ENCODE data around the gene ATP6V1B1. TPM values are rescaled to one million over a fixed set of nuclear protein-coding genes. Genes with fewer than 3 reads are reported as not detected.

The ATP6V1B1 gene
- total and polyA plus RNA-seq, 2 donors (not counting 1 experiment from before 2014, with no cell fraction given): 1.0 to 2.1 TPM

DNA sequence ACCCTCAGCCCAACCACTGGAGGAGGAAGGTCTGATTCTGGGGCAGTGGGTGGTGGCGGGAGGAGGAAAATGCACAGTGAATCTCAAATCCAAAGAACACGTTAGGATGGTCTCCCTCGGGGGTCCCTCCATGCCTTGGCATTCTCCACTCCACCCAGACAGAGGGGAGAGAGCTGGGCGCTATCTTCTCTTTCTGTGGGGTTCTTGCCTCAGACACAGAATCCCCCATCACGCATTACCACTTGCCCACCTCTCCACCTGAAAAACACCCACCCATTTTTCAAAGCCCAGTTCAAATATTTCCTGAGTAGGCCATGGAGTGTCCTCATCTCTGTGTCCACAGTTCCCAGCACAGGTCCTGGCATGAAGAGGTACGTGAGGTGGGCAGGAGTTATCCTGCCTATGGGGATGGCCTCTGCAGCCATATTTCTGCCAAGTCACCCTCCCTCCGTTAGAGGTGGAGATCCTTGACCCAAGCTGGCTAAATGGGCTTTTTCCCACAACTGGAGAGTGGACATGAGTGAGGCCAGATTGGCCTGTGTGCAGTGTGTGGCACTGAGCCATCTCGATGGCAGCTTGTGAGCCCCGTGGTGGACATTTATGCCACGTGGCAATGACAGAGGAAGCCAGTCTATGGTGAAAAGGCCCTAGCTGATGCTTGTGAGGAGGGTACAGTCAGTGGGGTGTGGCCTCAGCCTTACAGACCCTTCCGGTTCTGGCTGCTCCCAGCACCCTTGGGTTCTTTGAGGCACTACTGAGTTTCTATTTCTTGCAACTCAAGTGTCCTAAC lies 68.5 kb downstream of the ATP6V1B1 start:
- no peak overlapping the region for H3K4me2 ChIP-seq (ENCODE audit: extremely low read depth, insufficient read depth, low read length)
- TF ChIP-seq, protein P1, sequence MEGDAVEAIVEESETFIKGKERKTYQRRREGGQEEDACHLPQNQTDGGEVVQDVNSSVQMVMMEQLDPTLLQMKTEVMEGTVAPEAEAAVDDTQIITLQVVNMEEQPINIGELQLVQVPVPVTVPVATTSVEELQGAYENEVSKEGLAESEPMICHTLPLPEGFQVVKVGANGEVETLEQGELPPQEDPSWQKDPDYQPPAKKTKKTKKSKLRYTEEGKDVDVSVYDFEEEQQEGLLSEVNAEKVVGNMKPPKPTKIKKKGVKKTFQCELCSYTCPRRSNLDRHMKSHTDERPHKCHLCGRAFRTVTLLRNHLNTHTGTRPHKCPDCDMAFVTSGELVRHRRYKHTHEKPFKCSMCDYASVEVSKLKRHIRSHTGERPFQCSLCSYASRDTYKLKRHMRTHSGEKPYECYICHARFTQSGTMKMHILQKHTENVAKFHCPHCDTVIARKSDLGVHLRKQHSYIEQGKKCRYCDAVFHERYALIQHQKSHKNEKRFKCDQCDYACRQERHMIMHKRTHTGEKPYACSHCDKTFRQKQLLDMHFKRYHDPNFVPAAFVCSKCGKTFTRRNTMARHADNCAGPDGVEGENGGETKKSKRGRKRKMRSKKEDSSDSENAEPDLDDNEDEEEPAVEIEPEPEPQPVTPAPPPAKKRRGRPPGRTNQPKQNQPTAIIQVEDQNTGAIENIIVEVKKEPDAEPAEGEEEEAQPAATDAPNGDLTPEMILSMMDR (conservative IDR thresholded peaks at IDR 0.05 in 1 of 2, IDR thresholded peaks at IDR 0.05 in 1 of 2; ENCODE audit: low read depth in 1 of 2, low read length in 2 of 2): no peak
- TF ChIP-seq EZH2 (IDR thresholded peaks at IDR 0.05; ENCODE audit: low read length, missing control alignments): no peak
- no peaks in the 10 kb centered on the region for H3K4me1 ChIP-seq (ENCODE audit: control insufficient read depth, extremely low read depth, insufficient read depth, low read length)
- no peak for DNase-seq (ENCODE audit: low read depth in 2 of 2)
- H3K27me3 ChIP-seq (ENCODE audit: control insufficient read depth, insufficient read depth, low read length): no peaks in the 10 kb centered on the region
- no peak overlapping the region for H3K27ac ChIP-seq (ENCODE audit: insufficient read depth, low read length)
- H2AFZ ChIP-seq (ENCODE audit: low read length): no peak overlapping the region
- H3K9me3 ChIP-seq (ENCODE audit: control insufficient read depth, insufficient read depth, low read depth, low read length): no peaks in the 10 kb centered on the region
- no peaks in the 10 kb centered on the region for H3K36me3 ChIP-seq (ENCODE audit: control insufficient read depth, insufficient read depth, low read length)
- no peaks in the 10 kb centered on the region for H4K20me1 ChIP-seq (ENCODE audit: control insufficient read depth, extremely low read depth, insufficient read depth, low read length)
- no peak overlapping the region for H3K4me3 ChIP-seq (replicated peaks in 1 of 4; ENCODE audit: control extremely low read depth in 1 of 4, insufficient read depth in 1 of 4, low read depth in 3 of 4, low read length in 4 of 4)
- no peaks in the 10 kb centered on the region for H3K79me2 ChIP-seq (ENCODE audit: control insufficient read depth, insufficient read depth, low read length)
- no peak overlapping the region for H3K9ac ChIP-seq (ENCODE audit: insufficient read depth, low read length)

DNA sequence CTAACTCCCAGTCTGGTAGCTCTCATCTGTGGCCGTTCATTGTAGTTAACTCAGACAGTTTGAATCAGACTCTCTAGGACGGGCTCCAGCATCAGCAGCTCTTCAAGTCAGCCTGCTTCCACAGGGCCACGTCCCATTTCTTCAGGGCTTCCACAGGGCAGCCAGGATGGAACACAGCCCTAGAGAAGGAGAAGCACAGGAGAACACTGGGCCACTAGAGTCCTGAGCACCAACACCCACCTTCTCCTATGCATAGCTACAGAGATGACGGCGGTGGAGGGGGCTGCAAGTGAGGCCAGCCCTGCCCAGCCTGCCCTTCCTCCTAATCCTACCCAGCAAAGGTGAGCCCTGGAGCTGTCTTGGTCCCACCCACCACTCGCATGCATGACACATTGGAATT lies 69.2 kb downstream of the ATP6V1B1 start:
- no peaks in the 10 kb centered on the region for H3K9me3 ChIP-seq (ENCODE audit: control insufficient read depth, insufficient read depth, low read depth, low read length)
- no peak overlapping the region for H3K4me2 ChIP-seq (ENCODE audit: extremely low read depth, insufficient read depth, low read length)
- no peak overlapping the region for H3K27ac ChIP-seq (ENCODE audit: insufficient read depth, low read length)
- no peak overlapping the region for H2AFZ ChIP-seq (ENCODE audit: low read length)
- H3K4me3 ChIP-seq (replicated peaks in 1 of 4; ENCODE audit: control extremely low read depth in 1 of 4, insufficient read depth in 1 of 4, low read depth in 3 of 4, low read length in 4 of 4): no peak overlapping the region
- no peak for DNase-seq (ENCODE audit: low read depth in 2 of 2)
- TF ChIP-seq, protein P1 (conservative IDR thresholded peaks at IDR 0.05 in 1 of 2, IDR thresholded peaks at IDR 0.05 in 1 of 2; ENCODE audit: low read depth in 1 of 2, low read length in 2 of 2): no peak
- no peak for TF ChIP-seq EZH2 (IDR thresholded peaks at IDR 0.05; ENCODE audit: low read length, missing control alignments)
- H3K79me2 ChIP-seq (ENCODE audit: control insufficient read depth, insufficient read depth, low read length): no peaks in the 10 kb centered on the region
- H3K4me1 ChIP-seq (ENCODE audit: control insufficient read depth, extremely low read depth, insufficient read depth, low read length): no peaks in the 10 kb centered on the region
- H3K36me3 ChIP-seq (ENCODE audit: control insufficient read depth, insufficient read depth, low read length): no peaks in the 10 kb centered on the region
- no peaks in the 10 kb centered on the region for H4K20me1 ChIP-seq (ENCODE audit: control insufficient read depth, extremely low read depth, insufficient read depth, low read length)
- no peak overlapping the region for H3K9ac ChIP-seq (ENCODE audit: insufficient read depth, low read length)
- no peaks in the 10 kb centered on the region for H3K27me3 ChIP-seq (ENCODE audit: control insufficient read depth, insufficient read depth, low read length)

DNA sequence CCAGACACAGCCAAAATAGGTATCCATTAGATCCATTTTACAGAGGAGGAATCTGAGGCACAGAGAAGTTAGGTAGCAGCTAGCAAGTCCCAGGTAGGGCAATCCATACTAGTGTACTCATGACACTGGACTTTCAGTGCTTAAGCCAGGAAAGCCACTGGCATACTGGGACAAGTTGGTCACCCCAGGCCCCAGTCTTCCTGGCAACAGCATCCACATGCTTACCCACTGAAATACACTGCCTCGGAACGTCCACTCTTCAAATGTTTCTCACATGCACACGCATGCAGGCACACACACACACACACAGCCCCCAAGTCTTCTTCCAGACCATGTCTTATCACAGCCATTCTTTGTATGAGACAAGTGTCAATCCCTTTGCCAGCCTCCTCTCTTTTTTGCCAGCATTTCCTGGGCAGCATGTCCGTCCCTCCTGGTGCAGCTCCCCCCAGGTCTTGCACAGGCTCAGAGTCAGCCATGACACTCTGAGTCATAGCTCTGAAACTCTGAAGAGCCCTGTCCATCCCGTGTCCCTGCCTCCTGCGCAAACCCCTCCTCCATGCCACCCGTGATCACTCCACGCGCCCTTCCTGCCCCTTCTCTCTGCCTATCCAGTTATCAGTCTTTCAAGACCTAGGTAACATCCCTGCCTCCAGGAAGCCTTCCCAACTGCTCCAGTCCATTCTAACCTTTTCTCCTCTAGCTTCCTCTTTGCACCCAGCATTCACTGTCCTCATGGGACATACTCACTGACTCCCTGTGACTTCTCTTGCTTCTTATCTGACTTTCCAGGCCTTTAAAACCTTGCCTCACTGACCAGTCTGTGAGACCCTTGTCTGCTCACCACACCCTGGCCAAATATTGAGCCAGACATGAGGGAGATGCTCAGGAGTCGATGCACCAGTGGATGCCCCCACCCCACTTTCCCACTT lies 69.8 kb downstream of the ATP6V1B1 start:
- DNase-seq (ENCODE audit: low read depth in 2 of 2): no peak
- Histone ChIP-seq H3K4me1 (ENCODE audit: control insufficient read depth, extremely low read depth, insufficient read depth, low read length) (no peaks in the 10 kb centered on the region), H3K4me2 (ENCODE audit: extremely low read depth, insufficient read depth, low read length) (no peak overlapping the region), H2AFZ (ENCODE audit: low read length) (no peak overlapping the region), H3K4me3 (replicated peaks in 1 of 4; ENCODE audit: control extremely low read depth in 1 of 4, insufficient read depth in 1 of 4, low read depth in 3 of 4, low read length in 4 of 4) (no peak overlapping the region), H3K9me3 (ENCODE audit: control insufficient read depth, insufficient read depth, low read depth, low read length) (no peaks in the 10 kb centered on the region), H3K27ac (ENCODE audit: insufficient read depth, low read length) (no peak overlapping the region), H3K36me3 (ENCODE audit: control insufficient read depth, insufficient read depth, low read length) (no peaks in the 10 kb centered on the region), H3K79me2 (ENCODE audit: control insufficient read depth, insufficient read depth, low read length) (no peaks in the 10 kb centered on the region), H3K9ac (ENCODE audit: insufficient read depth, low read length) (no peak overlapping the region), H3K27me3 (ENCODE audit: control insufficient read depth, insufficient read depth, low read length) (no peaks in the 10 kb centered on the region), H4K20me1 (ENCODE audit: control insufficient read depth, extremely low read depth, insufficient read depth, low read length) (no peaks in the 10 kb centered on the region)
- TF ChIP-seq, protein P1 (conservative IDR thresholded peaks at IDR 0.05 in 1 of 2, IDR thresholded peaks at IDR 0.05 in 1 of 2; ENCODE audit: low read depth in 1 of 2, low read length in 2 of 2): no peak
- TF ChIP-seq EZH2 (IDR thresholded peaks at IDR 0.05; ENCODE audit: low read length, missing control alignments): no peak

Data from fibroblast of lung (primary cell).